Measurements from ENCODE around the gene DDX10. TPM values are rescaled to one million over a fixed set of nuclear protein-coding genes. Genes with fewer than 3 reads are reported as not detected.

DDX10 gene
- total and polyA plus RNA-seq, 2 of the 8 experiments (the other 6 are each of a cell fraction or from before 2014, with no cell fraction given), result 49.2 to 52.2 TPM

- Histone ChIP-seq H3K4me2 (ENCODE audit: insufficient read depth in 1 of 2, low read depth in 2 of 2, low read length in 2 of 2) (no peak overlapping the region), H2AK5ac (ENCODE audit: low read depth, low read length) (no peak overlapping the region), H3K79me1 (ENCODE audit: low read depth, low read length) (no peaks in the 10 kb centered on the region; the same call in 1 of the 2 replicates), H3K27me3 (replicated peaks in 1 of 4; ENCODE audit: control insufficient read depth in 3 of 4, extremely low read depth in 1 of 4, insufficient read depth in 3 of 4, low read length in 3 of 4) (no peaks in the 10 kb centered on the region), H4K5ac (ENCODE audit: insufficient read length, low read depth, low read length) (no peak overlapping the region), H3K9me3 (ENCODE audit: insufficient read depth in 2 of 2, low read depth in 1 of 2, low read length in 1 of 2) (no peaks in the 10 kb centered on the region), H3K14ac (ENCODE audit: insufficient read length) (no peak overlapping the region), H4K91ac (replicated peaks; ENCODE audit: insufficient read length, low read length) (no peak overlapping the region), H2BK20ac (ENCODE audit: low read length) (no peak overlapping the region), H2BK5ac (ENCODE audit: low read depth, low read length) (no peak overlapping the region), H2BK120ac (replicated peaks; ENCODE audit: low read depth, low read length) (no peak overlapping the region), H3K27ac (ENCODE audit: low read depth, low read length) (no peak overlapping the region), H3K4ac (replicated peaks; ENCODE audit: insufficient read length, low read depth, low read length) (no peak overlapping the region), H4K8ac (ENCODE audit: extremely low read depth, insufficient read depth, low read length) (no peak overlapping the region), H3K56ac (replicated peaks; ENCODE audit: insufficient read length, low read depth, low read length) (no peak overlapping the region), H3K9ac (replicated peaks in 1 of 4; ENCODE audit: extremely low read depth in 1 of 4, low read depth in 3 of 4, low read length in 3 of 4) (no peak overlapping the region), H3K23ac (ENCODE audit: insufficient read length) (no peak overlapping the region), H2BK12ac (ENCODE audit: low read depth, low read length) (no peak overlapping the region), H4K20me1 (replicated peaks in 1 of 2; ENCODE audit: control insufficient read depth in 1 of 2, insufficient read depth in 2 of 2, low read length in 2 of 2) (peaks cover 0 to 2% of the 10 kb centered on the region in 2 experiments), H2BK15ac (ENCODE audit: low read length) (no peak overlapping the region), H3K23me2 (ENCODE audit: low read depth, low read length) (no peaks in the 10 kb centered on the region), H3K79me2 (ENCODE audit: control insufficient read depth in 1 of 2, insufficient read depth in 2 of 2, low read length in 2 of 2) (peaks cover 0 to 8% of the 10 kb centered on the region in 2 experiments; a peak in 1 of 4 replicates), H3K4me3 (ENCODE audit: extremely low read depth in 1 of 4, insufficient read depth in 2 of 4, low read depth in 3 of 4, low read length in 4 of 4) (no peak overlapping the region), H3K18ac (ENCODE audit: extremely low read depth, low read length) (no peak overlapping the region), H3K36me3 (ENCODE audit: control insufficient read depth in 2 of 4, insufficient read depth in 4 of 4, low read length in 3 of 4) (no peaks in the 10 kb centered on the region), H3K4me1 (replicated peaks in 1 of 4; ENCODE audit: control insufficient read depth in 3 of 4, insufficient read depth in 4 of 4, low read length in 3 of 4) (no peaks in the 10 kb centered on the region; a peak in 1 of 7 replicates), H2AFZ (ENCODE audit: low read length) (no peak overlapping the region)
- DNase-seq (ENCODE audit: low read depth in 1 of 2, low spot score in 2 of 2) (no peak), FAIRE-seq (no peak)
- WGBS, 2 experiments (ENCODE audit: extremely low coverage in 1 of 2, insufficient coverage in 1 of 2, insufficient read length in 1 of 2, insufficient replicate concordance in 2 of 2, low coverage in 1 of 2, low lambda C conversion rate in 2 of 2, missing lambda C conversion rate in 1 of 2), result 90% methylated on average over 2 of the region's 2 CpGs; no CpG with 5 or more reads in 1 of the 2 experiments
- CTCF ChIA-PET (ENCODE audit: partially characterized antibody), result no interaction called here
- POLR2A ChIA-PET (ENCODE audit: partially characterized antibody), result no interaction called here
- TF ChIP-seq CTBP2 (IDR thresholded peaks at IDR 0.05; ENCODE audit: borderline replicate concordance, insufficient read depth, insufficient read length, low read length) (no peak), ATF3 (IDR thresholded peaks at IDR 0.05; ENCODE audit: insufficient read depth, low read depth, low read length) (no peak), CEBPB (IDR thresholded peaks at IDR 0.05; ENCODE audit: low read depth, low read length) (no peak), RFX5 (IDR thresholded peaks at IDR 0.05; ENCODE audit: borderline replicate concordance, low read depth, low read length) (no peak), POU5F1 (IDR thresholded peaks at IDR 0.05; ENCODE audit: low read depth, low read length) (no peak), YY1 (IDR thresholded peaks at IDR 0.05; ENCODE audit: low read depth, low read length) (no peak), TEAD4 (IDR thresholded peaks at IDR 0.05; ENCODE audit: low read depth, low read length) (no peak), ATF2 (IDR thresholded peaks at IDR 0.05; ENCODE audit: low read length) (no peak), SIN3A (conservative IDR thresholded peaks at IDR 0.05 in 1 of 2, IDR thresholded peaks at IDR 0.05 in 1 of 2; ENCODE audit: low read depth in 1 of 2, low read length in 2 of 2) (no peak), RAD21 (IDR thresholded peaks at IDR 0.05 in 1 of 2, conservative IDR thresholded peaks at IDR 0.05 in 1 of 2; ENCODE audit: low read depth in 2 of 2, low read length in 2 of 2) (no peak), TAF7 (optimal IDR thresholded peaks at IDR 0.05; ENCODE audit: borderline replicate concordance, low read depth, low read length) (no peak)
These were observed 142.4 kb downstream of the DDX10 start for GRCh38 chr11:108807262-108807661.

Data from H1 (cell line).